CD4-positive, alpha-beta T cell treated with Interferon alpha-2 for 1 hour (primary cell): ENCODE measurements around the gene CLIC5.

Source experiments
- DNase-seq, 2 donors: peaks; one replicate each; pipeline ENCODE4 v3.0.0-alpha.2; 2020 to 2022

The CLIC5 gene

DNA sequence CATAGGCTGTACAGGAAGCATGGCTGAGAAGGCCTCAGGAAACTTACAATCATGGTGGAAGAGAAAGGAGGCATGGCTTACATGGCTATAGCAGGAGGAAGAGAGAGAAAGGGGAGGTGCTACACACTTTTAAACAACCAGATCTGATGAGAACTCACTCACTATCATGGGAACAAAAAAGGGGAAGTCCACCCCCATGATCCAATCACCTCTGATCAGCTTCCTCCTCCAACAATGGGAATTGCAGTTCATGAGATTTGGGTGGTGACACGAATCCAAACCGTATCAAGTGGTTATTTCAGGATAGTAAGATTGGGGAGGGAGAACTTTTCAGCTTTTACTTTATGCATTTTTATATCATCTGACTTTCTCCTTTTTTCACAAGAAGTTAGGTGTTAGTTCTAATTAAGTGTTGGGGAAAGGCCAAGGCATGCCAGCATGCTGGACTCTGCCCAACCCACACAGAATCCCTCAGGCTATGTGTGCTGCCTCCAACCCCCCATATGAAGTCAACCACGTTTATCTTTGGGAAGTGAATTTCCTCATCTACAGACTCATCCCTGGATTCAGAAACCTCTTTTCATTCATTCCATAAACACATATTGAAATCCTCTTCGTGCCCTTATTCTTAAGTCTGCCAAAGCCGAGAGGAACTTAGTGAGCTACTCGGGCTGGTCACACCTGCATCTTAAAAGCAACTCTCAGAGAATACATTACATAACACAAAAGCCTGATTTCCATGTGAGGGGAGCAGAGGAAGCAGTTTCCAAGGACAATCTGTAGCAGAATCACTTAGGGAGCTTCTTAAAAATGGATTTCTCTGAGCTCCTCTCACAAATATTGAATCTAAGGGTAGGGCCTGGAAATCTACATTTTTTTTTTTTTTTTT lies 16.7 kb upstream of the CLIC5 start:
- DNase-seq: no peak

DNA sequence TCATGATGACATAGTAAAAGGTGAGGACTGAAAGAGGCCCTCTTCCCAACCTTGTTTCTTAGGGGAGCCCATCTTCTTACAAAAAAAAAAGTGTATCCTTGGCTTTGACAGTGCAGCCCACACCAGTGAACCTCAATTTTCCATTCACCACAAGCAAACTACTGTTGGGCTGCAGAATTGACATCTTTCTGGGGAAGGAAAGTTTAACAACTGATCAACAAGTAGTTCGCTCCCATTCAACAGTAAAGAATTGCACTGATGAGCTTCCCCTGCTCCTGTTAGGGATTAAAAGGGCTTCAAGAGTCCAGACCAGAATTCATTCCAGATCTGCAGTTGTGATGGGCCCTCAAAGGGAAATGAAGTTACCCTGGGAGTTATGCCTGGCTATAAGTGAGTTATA lies 13.9 kb upstream of the CLIC5 start:
- no peak for DNase-seq

DNA sequence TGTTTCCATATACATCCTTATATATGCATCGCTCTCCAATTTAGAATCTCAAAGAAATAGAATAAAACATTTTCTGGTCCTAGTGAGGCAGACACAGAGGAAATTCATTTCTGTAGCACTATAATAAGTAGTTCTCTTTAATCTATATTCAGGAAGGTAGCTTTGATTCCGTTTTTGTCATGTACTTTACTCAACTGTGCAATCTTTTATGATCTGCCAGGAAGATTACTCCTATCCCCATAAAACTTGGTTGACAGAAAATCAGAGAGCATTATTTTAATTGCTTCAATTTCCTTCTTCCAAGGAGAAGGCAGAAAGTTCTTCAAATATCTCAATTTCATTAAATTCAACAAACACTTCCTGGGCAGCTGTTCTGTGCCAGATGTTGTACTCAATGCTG lies 10.6 kb upstream of the CLIC5 start:
- DNase-seq: no peak

DNA sequence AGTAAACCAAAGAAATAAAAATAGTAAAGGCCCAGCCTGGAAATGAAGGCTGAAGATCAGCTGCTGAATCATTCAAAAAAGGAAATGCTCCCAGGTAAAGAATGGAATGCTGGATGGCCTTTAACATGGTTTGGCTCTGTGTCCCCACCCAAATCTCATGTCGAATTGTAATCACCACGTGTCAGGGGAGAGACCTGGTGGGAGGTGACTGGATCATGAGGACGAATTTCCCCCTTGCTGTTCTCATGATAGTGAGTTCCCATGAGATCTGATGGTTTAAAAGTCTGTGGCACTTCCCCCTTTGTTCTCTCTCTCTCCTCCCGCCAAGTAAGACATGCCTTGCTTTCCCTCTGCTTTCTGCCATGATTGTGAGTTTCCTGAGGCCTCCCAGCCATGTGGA lies 9.9 kb upstream of the CLIC5 start:
- DNase-seq: no peak

DNA sequence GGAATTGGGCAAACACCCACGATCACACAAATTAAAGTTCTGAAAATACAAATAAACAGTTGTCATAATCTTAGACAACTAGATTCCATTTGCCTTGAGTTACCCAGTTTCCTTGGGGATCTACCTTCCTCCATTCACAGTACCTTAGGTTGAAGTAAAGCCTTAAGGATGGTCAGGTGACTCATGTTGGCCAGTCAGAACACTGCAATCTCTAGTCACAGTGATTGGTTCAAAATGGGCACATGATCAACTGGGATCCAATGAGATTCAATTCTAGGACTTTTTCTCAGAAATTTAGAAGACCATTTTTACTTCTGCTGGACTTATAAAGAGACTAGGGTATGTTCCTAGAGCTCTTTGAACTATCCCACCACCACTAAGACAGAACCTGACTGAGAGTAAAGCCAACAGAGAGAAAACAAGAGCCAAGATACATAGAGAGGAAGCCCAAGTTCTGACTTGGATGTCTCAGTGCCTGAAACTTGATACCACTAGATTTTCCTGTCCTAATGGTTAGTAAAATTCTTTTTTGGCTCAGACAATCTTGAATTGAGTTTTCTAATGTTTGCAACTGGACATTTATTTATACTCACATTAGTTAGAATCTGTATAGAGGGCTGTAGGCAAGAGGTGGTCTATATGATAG lies 8.6 kb upstream of the CLIC5 start:
- DNase-seq: no peak

DNA sequence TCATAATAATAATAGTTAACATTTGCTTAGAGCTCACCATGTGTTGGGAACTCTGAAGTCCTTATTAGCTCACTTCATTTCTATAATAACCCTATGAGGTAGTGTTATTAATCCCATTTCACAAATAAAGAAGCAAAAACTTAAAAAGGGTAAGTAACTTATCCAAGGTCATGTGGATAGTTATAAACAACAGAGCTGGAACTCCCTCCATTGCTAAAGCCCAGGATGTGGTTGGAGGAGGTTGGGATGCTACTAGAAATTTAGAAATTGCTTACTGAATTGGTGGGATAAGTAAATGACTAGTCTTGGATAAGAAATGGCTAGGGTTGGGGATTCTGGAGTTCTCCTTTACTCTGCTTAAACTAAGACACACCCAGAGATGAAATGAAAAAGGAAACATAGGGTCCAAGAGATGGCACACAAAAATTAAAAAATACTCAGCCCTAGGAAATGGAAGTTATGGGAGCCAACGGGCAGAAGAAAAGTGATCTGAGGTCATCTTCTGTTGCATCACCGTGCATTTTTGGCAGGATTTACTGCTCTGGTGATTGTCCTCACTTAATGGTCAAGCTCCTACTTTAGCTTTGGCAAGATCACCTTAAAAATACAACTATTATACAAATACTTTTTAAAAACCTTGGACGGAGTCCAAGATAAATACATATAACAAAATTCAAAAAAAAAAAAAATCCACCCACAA lies 7.7 kb upstream of the CLIC5 start:
- no peak for DNase-seq

DNA sequence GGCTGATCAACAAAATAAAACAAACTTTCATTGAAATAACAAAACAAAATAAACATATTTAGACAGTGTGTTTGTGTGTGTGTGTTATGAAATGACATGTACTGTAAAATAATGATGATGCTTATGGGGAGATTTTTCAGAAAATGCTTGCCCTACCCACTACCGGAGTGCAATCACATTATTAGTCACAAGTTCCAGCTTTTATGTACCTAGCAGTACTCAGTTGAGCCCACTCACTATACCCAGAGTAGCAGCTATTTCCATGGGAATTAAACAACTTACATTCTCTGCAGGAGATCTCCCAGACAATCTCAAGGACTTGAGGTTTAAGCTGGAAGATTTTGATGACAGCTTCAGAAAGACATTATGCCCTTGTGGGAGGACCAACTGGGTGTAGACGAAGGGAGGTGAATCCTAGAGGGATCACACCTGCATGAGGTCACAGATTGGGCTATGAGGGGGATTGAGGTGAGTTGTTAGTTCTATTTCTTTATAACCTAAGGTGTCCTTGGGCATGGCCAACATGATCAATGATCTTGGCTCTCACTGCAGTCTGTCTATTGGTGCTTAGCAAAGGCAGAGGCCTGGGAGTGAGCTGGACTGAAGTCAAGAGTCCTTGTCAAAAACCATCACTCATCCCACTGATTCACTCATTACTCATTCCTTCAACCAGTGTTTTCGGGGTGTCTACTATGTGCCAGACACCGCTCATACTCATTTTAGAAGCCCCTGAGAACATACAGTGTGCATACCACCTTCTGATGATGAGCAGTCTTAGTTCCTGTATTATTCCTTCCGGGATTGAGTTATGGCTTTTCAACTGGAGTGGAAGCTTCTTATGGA lies 6.7 kb upstream of the CLIC5 start:
- DNase-seq: no peak

DNA sequence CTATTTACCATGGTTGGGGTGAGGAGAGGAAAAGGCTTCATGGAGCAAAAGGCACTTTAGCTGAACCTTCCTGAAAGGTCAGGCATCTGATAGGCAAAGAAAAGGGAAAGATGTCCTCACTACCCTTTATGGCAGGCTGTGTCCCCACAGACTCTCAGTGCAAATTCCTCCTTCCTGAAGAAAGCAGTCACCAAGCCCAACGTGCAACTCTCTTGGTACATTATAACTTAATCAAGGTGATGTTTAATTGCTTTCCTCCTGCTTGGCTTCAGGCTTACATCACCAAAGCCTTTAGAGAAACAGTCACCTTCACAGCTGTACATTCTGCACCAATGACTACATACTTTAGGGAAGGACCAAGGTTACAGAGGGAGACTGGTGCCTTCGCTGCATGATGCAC lies 2.1 kb upstream of the CLIC5 start:
- DNase-seq: no peak

DNA sequence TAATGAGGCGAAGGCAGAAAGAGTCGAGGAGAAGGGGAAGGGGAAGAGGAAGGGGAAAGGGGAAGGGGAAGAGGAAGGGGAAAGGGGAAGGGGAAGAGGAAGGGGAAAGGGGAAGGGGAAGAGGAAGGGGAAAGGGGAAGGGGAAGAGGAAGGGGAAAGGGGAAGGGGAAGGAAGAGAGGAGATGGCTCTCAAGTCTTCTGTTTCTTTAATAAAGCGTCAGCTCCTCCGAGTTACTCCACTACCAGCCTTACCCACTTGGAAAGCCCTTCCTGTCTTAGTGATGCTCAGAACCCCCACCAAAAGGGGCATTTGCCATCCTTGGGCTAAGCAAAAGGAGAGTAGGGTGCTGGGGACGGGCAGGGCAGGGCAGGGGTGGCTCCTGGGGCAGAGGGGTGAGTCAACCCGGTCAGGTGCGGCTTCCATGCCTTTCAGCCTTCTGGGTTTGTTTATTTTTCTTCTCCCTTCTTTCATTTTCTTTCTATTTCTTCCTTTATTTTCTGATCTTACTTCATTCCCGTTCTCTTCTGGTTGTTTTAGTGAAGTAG lies 476 bp upstream of the CLIC5 start:
- peak in 1 of 2 donors; percentile 14 for DNase-seq

DNA sequence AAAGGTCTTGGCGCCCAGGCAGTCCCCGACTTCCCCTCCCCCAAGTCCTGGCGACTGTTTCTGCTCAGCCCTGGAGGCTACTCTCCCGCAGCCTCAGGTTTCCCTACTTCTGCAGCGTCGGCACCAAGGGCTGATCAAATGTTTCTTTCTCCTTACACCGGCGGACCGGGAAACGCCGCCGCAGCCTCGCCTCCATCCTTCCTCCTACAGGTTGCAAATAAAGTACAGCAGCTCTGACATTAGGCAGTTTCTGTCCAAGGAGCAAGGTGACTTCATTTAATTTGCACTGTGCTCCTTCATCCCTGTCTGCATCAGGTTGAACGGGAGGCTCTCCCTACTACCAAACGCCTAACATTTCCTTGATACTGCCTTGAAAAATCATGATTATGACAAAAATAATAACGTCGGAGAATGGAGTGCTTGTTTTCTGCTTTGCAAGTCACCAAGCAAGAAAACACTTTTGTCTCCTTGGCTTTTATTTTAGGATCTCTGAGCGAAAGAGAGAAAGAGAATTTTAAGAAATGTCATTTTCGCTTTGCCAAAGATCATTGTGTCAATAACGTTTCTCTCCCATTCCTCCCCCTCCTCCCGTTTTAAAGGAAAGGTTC lies 1.0 kb downstream of the CLIC5 start:
- DNase-seq: peak in 1 of 2 donors; percentile 36

DNA sequence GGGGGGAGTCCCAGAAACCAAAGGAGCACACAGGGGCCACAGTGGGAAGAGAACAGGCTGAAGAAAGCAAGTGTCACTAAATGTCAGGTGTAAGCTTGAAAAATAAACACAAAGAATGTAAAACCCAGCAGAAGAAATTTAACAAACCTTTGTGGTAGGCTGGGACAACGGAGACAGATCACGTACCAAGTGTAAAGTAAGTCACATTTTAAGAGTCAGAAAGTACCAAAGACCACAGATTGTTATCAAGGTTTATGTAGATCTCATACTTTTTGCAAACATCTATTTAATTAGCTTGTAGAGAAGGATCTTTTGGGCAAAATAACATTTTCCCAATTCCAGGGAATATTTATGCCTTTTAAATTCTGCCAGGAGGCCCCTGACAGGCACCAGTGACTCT lies 1.6 kb downstream of the CLIC5 start:
- peak in 1 of 2 donors; percentile 41 for DNase-seq

DNA sequence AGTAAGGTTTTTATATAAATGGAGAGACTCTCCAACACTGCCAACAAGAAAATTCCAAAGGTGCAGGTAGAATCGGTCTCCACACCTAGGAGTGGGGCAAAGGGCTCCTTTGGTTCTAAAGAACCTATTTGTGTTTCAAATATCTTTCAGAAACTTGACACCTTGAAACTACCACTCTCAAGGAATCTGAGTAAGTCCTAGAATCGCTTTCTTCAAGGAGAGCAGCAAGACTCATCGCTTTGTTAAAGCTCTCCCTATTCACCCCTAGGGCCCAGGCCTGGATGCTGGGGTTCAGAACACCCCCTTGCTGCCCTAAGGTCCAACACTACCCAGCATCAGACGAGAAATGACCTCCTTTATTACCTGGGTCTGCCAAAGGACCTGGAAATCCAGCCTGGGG lies 2.0 kb downstream of the CLIC5 start:
- no peak for DNase-seq

DNA sequence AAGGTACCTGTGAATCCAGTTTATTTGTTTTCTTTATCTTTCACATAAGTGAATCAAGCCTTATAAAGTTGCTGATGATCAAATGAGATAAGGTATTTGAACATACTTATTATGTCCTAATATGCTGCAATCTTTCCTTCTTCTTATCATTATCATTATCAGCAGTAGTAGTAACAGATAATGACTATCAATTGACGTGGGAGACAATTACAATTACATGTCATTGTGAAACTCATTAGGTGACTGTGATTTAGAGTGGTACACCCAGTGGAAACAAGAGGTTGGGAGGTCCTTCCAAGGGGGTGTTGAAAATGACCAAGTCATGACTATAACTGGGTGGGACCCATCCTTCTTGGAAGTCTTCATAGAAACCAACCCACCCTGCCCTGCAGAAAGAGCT lies 2.8 kb downstream of the CLIC5 start:
- DNase-seq: peak in 1 of 2 donors; percentile 3

DNA sequence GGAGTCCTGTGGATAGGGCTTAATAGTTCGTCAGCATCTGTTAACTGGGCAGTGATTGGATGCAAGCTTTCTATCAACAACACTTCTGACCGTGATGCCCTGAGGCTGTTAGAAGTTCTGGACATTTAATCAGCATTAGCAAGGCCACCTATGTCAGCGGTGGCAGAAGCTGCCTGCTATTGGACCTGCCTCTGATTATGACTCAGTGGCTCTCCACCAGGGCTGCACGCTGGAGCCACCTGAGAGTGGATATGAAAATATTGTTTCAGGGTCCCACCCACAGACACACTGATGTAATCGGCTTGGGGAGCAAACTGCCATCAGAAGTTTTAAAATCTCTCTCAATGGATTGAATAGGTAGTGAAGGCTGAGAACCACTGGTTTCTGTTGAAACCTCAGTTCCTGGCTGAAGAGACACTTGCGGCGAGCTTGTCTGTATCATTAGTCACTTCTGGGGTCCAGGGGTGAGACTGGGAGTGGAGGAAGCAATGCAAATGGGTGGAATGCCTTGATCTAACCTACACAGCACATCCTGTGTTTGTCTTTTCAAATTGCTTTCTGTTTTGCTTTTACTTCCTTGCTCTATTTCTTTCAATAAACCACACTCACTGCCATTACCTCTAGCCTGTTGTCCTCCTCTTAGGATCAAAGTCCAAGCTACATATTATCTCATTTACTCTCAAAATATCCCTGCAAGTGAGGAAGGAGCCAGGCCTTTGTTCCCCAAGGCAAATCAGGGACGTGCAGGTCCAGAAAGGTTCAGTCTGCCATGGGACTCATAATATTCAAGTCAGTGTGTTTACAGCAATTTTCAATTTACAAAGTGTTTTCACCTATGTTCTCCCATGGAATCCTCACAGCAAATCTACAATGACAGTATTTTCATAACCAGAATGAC lies 4.2 kb downstream of the CLIC5 start:
- peak; percentile 48 to 79 for DNase-seq

DNA sequence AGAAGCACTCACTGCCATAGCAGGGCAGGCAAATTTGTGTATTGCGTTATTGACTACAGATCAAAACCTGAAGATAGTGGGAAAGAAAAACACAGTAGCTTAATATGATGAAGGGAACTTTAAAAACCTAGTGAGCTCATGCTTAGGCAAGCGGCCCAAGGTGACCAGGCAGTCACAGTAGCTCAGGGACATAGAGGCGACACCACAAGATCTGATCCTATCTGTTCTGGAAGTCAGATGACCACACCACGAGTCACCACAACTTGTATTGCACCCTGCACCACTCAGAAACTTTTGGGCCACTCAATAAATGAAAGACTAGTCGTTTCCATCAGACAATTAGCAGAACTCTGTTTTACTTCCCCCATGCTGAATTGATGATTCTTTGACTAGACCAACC lies 4.9 kb downstream of the CLIC5 start:
- DNase-seq: no peak

DNA sequence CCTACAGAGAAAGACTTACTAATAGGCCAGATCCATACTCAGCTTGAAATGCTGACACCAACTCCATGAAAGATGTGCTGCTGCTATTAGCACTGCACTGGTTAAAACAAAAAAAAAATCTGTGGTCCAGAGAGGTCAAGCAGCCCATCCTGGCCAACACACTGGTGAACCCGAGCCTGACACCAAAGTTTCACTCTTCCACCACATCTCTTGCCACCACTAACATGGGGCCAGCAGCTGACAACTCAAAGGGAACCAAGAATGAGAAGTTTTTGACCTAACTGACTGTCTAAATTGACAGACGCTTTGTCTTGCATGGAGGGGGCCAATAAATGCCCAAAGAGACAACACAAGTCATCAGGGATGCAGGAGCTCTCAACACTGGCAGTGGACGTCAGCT lies 5.4 kb downstream of the CLIC5 start:
- no peak for DNase-seq

DNA sequence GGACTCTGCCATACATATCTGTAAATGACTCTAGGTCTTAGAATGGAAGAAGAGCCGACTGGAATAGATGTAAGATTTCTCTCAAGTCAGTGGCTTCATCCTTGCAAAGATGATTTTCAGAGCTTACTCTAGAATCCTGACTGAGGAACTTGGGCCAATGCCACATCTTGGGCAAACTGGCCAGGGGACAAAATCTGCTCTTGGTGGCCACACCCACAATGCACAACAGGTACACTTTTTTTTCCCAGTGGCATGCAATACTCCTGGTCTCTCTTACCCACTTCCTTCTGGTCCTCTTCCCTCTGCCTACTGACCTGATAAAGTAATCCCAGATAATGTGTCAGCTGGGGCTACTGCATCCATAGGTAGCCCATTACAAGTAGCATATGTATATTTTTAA lies 13.4 kb downstream of the CLIC5 start:
- no peak for DNase-seq

DNA sequence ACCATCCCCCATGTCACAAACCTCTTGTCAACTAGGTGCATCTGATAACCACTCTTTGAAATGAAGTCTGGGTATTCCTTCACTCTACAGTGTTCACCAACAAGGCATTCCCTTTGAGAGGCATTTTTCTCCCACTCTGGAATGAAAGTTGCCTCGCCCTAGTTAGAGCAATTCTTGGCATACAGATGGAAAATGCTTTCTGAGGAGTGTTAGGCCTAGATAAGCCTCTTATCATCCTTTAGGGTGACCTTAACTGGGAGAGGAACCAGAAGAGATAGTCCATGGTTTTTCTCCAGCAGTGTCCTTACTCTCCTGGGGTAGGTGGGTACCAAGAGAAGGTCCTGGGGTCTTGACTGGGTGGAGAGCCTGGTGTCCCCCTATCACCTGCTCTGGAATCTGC lies 14.8 kb downstream of the CLIC5 start:
- no peak for DNase-seq

DNA sequence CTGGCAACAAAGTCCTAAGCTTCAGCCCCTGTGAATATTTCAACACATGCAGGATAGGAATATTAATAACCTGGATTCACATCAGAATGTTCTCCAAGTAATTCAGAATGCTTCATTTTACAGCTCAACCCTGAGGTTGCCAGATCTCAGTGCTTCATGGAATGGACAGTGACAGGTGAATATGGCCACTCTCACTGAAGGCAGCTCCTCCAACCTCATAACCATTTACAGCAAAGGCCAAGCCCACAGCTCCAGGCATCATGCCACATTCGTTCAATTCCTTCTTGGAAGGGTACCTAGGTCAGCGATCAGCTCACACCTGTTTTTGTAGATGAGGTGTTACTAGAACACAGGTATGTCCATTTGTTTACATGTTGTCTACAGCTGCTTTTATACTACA lies 17.1 kb downstream of the CLIC5 start:
- DNase-seq: no peak

DNA sequence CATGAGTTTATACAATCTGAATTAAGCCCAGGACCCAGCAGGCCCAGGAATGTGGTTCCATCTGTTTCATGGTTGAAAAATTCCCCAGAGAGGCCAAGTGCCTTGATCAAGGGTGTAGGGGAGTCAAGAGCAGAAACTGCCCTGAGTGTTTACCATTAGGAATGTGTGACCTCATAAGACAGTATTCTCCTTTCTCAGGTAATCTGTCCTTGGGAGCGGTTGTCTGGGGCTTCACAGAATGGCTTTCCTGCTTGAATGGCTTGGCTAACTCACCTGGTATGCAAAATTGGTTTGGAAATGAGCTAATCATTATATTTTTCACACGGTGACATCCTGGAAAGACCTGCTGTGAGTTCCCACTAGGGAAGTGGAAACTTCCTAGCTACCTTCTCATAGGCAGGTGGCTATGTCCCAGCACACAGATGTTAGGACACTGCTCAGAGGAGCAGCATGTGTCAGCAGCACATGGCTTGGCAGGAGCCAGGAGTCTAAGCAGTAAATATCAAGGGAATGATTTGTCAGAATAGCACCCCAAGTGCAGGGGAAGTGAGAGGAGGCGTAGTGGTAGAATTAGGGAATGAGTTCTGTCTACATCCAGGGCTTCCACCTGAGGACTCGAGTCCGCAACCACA lies 17.7 kb downstream of the CLIC5 start:
- DNase-seq: no peak

DNA sequence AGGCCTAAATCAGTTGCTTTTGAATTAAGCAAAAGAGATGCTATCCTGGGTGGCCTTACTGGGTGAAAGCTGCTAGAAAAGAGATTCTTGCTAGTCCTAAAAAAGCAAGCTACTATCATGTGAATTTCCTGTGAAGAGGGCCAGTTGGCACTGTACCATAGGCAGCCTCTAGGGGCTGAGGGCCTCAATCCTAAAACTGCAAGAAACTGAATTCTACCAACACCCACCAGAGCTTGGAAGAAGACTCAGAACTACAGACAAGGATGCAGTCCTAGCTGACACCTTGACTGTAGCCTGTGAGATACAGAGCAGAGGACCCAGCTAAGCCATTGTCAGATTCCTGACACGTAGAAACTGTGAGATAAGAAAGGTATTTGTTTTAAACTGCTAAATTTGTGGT lies 24.5 kb downstream of the CLIC5 start:
- peak in 1 of 2 donors; percentile 9 for DNase-seq
